ENCODE results near the gene SART1.
"Not testable (repeated sequence)": the region's sequence is repeated elsewhere in the genome, so short reads cannot be mapped to it uniquely, and the experiment has no call there.

SART1 gene

DNA sequence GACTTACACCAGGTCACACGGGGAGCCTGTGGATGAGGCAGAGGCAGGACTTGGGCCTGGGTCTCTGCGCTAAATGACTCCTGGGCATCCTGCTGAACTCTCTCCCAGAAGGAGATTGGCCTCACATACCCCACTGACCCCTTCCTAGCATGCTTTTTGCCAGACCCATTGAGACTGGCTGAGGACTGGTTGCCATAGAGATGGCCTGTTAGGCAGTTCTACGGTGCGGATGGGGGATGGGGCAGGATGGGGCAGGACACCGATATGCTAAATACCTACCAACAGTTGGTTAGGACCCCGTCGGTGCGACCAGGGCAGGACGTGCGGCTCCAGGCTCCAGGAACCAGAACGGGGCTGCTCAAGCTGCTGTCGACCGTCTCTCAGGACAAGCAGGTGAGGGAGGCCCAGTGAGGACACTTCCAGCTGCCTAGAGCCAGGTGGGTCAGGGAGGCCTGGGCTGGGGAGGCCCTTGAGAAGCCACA, 16.1 kb upstream of the SART1 start, which contains the start of gene TSGA10IP:
Gene TSGA10IP (plus strand): TSS at position 51 of the 482 bp plus-strand sequence. CDS start 196 bp downstream, at position 247.
- FAIRE-seq = no peak
- TF ChIP-seq POLR2AphosphoS5 (IDR thresholded peaks at IDR 0.05; ENCODE audit: low read depth, low read length) = no peak
- no peak for TF ChIP-seq PAX5 (IDR thresholded peaks at IDR 0.05; ENCODE audit: insufficient read depth, low read length, severe bottlenecking)
- TF ChIP-seq POLR2A (IDR thresholded peaks at IDR 0.05; ENCODE audit: low read depth, low read length) = no peak
- TF ChIP-seq SPI1 (IDR thresholded peaks at IDR 0.05; ENCODE audit: low read depth, low read length) = no peak
- TF ChIP-seq TAF1 (IDR thresholded peaks at IDR 0.05; ENCODE audit: low read depth, low read length) = no peak
- no peak for TF ChIP-seq POU2F2 (IDR thresholded peaks at IDR 0.05; ENCODE audit: low read depth, low read length)
- DNase-seq (ENCODE audit: insufficient read length, low spot score) = no peak

- no peak for TF ChIP-seq POLR2A (IDR thresholded peaks at IDR 0.05; ENCODE audit: low read depth, low read length)
- TF ChIP-seq SPI1 (IDR thresholded peaks at IDR 0.05; ENCODE audit: low read depth, low read length) = no peak
- TF ChIP-seq POU2F2 (IDR thresholded peaks at IDR 0.05; ENCODE audit: low read depth, low read length) = no peak
- FAIRE-seq = no peak
- DNase-seq (ENCODE audit: insufficient read length, low spot score) = no peak
Measured at GRCh38 chr11:65945941-65946558, 15.5 kb upstream of the SART1 start.

DNA sequence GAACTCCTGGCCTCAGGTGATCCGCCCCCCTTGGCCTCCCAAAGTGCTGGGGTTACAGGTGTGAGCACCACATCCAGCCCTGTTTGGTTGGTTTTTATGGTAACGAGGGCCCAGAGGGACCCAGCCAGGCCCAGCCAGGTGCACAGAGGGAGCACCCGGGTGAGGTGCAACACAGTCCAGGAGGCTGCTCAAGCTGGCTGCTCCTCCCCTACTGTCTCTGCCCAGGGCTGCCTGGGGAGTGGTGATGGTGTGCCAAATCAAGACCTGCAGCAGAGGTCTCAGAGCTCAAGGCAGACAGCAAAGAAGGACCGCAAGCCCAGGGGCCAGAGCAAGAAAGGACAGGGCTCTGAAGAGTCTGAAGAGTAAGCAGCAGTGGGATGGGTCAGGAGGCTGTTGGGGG, 14.9 kb upstream of the SART1 start:
- TF ChIP-seq PAX5 (IDR thresholded peaks at IDR 0.05; ENCODE audit: insufficient read depth, low read length, severe bottlenecking) = no peak
- no peak for FAIRE-seq
- DNase-seq (ENCODE audit: insufficient read length, low spot score) = no peak

DNA sequence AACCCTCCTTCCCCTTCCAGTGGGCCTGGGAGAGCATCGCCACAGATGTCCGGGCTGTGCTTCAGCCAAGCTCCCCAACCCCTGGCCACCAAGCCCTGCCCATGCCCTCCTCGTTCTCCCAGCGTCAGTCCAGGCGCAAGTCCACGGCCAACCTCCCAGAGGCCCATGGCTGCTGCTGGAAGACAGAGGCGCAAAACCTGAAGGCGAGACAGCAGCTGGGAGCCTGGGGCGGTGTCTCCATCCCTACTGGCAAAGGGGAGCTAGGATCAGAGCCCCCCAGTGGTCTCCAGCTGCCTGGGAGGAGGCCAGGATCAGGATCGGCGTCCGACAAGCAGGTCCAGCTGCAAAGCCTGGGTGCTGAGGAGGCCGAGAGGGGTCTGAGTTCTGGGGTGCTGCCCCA, 14.4 kb upstream of the SART1 start:
- DNase-seq (ENCODE audit: insufficient read length, low spot score) (no peak), FAIRE-seq (no peak)
- TF ChIP-seq PAX5 (IDR thresholded peaks at IDR 0.05; ENCODE audit: insufficient read depth, low read length, severe bottlenecking) = no peak
- no peak for TF ChIP-seq POLR2AphosphoS5 (IDR thresholded peaks at IDR 0.05; ENCODE audit: low read depth, low read length)
- no peak for TF ChIP-seq POU2F2 (IDR thresholded peaks at IDR 0.05; ENCODE audit: low read depth, low read length)
- no peak for TF ChIP-seq POLR2A (IDR thresholded peaks at IDR 0.05; ENCODE audit: low read depth, low read length)
- TF ChIP-seq SPI1 (IDR thresholded peaks at IDR 0.05; ENCODE audit: low read depth, low read length) = no peak
- TF ChIP-seq TAF1 (IDR thresholded peaks at IDR 0.05; ENCODE audit: low read depth, low read length) = no peak

DNA sequence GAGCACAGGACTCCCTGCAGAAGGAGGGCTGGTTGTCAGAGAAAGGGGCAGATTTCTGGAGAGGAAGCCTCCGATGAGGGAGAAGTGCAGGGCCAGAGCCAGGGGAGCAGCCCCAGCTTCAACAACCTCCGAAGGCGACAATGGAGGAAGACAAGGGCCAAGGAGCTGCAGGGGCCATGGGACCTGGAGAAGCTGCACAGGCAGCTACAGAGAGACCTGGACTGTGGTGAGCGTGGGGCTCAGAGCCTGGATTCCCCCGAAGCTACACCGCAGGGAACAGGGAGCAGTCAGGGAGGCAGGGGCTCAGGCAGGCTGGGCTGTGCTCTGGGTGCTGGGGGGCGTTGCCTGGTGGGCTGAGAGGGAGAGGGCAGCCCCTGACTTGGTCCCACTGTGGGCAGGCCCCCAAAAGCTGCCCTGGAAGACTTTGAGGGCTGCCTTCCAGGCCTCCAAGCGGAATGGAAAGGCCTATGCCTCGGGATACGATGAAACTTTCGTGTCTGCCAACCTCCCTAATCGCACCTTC, 13.9 kb upstream of the SART1 start:
- DNase-seq (ENCODE audit: insufficient read length, low spot score) (no peak), FAIRE-seq (no peak)
- TF ChIP-seq TAF1 (IDR thresholded peaks at IDR 0.05; ENCODE audit: low read depth, low read length) (no peak), POU2F2 (IDR thresholded peaks at IDR 0.05; ENCODE audit: low read depth, low read length) (no peak), POLR2AphosphoS5 (IDR thresholded peaks at IDR 0.05; ENCODE audit: low read depth, low read length) (no peak), POLR2A (IDR thresholded peaks at IDR 0.05; ENCODE audit: low read depth, low read length) (no peak), PAX5 (IDR thresholded peaks at IDR 0.05; ENCODE audit: insufficient read depth, low read length, severe bottlenecking) (no peak), SPI1 (IDR thresholded peaks at IDR 0.05; ENCODE audit: low read depth, low read length) (no peak)

DNA sequence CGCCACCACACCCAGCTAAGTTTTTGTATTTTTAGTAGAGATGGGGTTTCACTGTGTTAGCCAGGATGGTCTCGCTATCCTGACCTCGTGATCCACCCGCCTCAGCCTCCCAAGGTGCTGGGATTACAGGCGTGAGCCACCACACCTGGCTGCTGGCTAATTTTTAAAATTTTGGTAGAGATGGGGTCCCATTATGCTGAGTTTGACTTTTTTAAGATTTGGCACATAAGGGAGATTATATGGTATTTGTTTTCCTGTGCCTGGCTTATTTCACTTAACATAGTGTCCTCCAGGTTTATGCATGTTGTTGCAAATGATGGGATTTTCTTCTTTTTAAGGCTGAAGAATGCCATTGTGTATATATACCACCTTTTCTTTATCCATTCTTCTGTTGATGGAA, 10.8 kb upstream of the SART1 start:
- FAIRE-seq; DNase-seq (ENCODE audit: insufficient read length, low spot score): not testable (repeated sequence)

DNA sequence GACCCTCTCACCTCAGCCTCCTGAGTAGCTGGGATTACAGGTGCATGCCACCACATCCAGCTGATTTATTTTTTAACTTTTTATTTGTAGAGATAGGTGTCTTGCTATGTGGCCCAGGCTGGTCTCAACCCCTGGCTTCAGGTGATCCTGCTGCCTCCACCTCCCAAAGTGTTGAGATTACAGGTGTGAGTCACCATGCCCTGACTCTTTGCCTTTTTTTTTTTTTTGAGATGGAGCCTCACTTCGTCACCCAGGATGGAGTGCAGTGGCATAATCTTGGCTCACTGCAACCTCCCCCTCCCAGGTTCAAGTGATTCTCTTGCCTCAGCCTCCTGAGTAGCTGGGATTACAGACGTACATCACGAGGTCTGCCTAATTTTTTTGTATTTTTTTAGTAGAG, 9.9 kb upstream of the SART1 start:
- DNase-seq (ENCODE audit: insufficient read length, low spot score); FAIRE-seq: not testable (repeated sequence)

GRCh38 chr11:65952052-65952521, 9.4 kb upstream of the SART1 start:
- DNase-seq (ENCODE audit: insufficient read length, low spot score) (no peak), FAIRE-seq (no peak)
- TF ChIP-seq PAX5 (IDR thresholded peaks at IDR 0.05; ENCODE audit: insufficient read depth, low read length, severe bottlenecking) (no peak), TAF1 (IDR thresholded peaks at IDR 0.05; ENCODE audit: low read depth, low read length) (no peak), POU2F2 (IDR thresholded peaks at IDR 0.05; ENCODE audit: low read depth, low read length) (no peak), POLR2A (IDR thresholded peaks at IDR 0.05; ENCODE audit: low read depth, low read length) (no peak), SPI1 (IDR thresholded peaks at IDR 0.05; ENCODE audit: low read depth, low read length) (no peak), POLR2AphosphoS5 (IDR thresholded peaks at IDR 0.05; ENCODE audit: low read depth, low read length) (no peak)

DNA sequence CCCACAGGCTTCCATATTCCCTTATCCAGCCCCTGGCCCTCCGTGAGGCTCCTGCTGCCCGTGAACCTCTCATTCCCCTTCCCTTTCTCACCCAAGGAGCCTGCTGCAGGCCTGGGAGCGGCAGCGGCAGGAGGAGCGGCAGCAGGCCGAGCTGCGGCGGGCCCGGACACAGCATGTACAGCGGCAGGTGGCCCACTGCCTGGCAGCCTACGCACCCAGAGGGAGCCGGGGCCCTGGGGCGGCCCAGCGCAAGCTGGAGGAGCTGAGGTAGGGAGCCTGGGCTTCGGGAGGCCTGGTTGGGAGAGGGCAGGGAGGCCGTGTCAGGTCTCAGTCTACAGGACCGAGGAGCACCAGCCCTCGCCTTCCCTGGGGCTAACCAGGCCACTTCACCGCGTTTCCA, 8.1 kb upstream of the SART1 start:
- TF ChIP-seq PAX5 (IDR thresholded peaks at IDR 0.05; ENCODE audit: insufficient read depth, low read length, severe bottlenecking) (no peak), SPI1 (IDR thresholded peaks at IDR 0.05; ENCODE audit: low read depth, low read length) (no peak), POLR2AphosphoS5 (IDR thresholded peaks at IDR 0.05; ENCODE audit: low read depth, low read length) (no peak), TAF1 (IDR thresholded peaks at IDR 0.05; ENCODE audit: low read depth, low read length) (no peak), POU2F2 (IDR thresholded peaks at IDR 0.05; ENCODE audit: low read depth, low read length) (no peak), POLR2A (IDR thresholded peaks at IDR 0.05; ENCODE audit: low read depth, low read length) (no peak)
- DNase-seq (ENCODE audit: insufficient read length, low spot score) (no peak), FAIRE-seq (no peak)

DNA sequence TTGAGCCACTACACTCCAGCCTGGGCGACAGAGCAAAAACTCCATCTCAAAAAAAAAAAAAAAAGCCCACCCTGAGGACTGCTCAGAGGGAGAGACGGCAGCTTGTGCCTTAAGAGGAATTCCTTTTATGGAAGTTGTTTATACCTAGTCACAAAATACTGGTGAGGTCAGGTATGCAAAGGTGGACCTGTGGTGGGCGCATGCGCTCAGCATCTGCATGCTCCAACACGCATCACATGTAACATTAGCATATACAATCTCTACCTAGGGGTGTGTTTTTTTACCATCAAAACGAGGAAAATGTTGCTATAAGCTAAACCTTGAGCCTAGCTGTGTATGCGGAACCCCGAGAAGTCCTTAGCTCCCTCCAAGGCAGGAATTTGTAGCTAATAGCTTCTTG, 6.8 kb upstream of the SART1 start:
- no peak for DNase-seq (ENCODE audit: insufficient read length, low spot score)
- FAIRE-seq = no peak
- TF ChIP-seq POLR2AphosphoS5 (IDR thresholded peaks at IDR 0.05; ENCODE audit: low read depth, low read length) (no peak), PAX5 (IDR thresholded peaks at IDR 0.05; ENCODE audit: insufficient read depth, low read length, severe bottlenecking) (no peak), TAF1 (IDR thresholded peaks at IDR 0.05; ENCODE audit: low read depth, low read length) (no peak), POU2F2 (IDR thresholded peaks at IDR 0.05; ENCODE audit: low read depth, low read length) (no peak), POLR2A (IDR thresholded peaks at IDR 0.05; ENCODE audit: low read depth, low read length) (no peak), SPI1 (IDR thresholded peaks at IDR 0.05; ENCODE audit: low read depth, low read length) (no peak)

All from GM12891 (cell line).